ENCODE measurements around the gene LMF2. TPM values are rescaled to one million over a fixed set of nuclear protein-coding genes. Genes with fewer than 3 reads are reported as not detected.

Gene LMF2
- total and polyA plus RNA-seq, 4 donors: 20.0 to 123 (median 53.9) TPM

Other genes starting within 250 kb of the LMF2 start
- gene MAPK12, start 246.0 kb downstream of the LMF2 start, total RNA-seq: 10 to 100 TPM in 1 of 2 donors, 1 to 10 TPM in 1; 9.2 to 22.9 TPM
- 10 to 100 TPM in 1 of 2 donors, 1 to 10 TPM in 1; 1.6 to 19.0 TPM for gene MAPK12, start 246.0 kb downstream of the LMF2 start, polyA plus RNA-seq
- gene MAPK11, start 237.3 kb downstream of the LMF2 start, total RNA-seq: 10 to 100 TPM; 10.7 to 23.2 TPM
- 10 to 100 TPM in 1 of 2 donors, under 1 TPM in 1; 0.13 to 14.9 TPM for gene MAPK11, start 237.3 kb downstream of the LMF2 start, polyA plus RNA-seq
- gene PLXNB2, start 200.1 kb downstream of the LMF2 start, total RNA-seq: 100 to 1,000 TPM; 139 to 210 TPM
- 100 to 1,000 TPM in 1 of 2 donors, 10 to 100 TPM in 1; 46.0 to 214 TPM for gene PLXNB2, start 200.1 kb downstream of the LMF2 start, polyA plus RNA-seq
- 1 to 10 TPM; 2.3 to 7.0 TPM for gene DENND6B, start 180.7 kb downstream of the LMF2 start, total RNA-seq
- gene DENND6B, start 180.7 kb downstream of the LMF2 start, polyA plus RNA-seq: 1 to 10 TPM in 1 of 2 donors, under 1 TPM in 1; 0.25 to 7.5 TPM
- 10 to 100 TPM; 45.2 to 46.7 TPM for gene PPP6R2, start 164.4 kb downstream of the LMF2 start, total RNA-seq
- gene PPP6R2, start 164.4 kb downstream of the LMF2 start, polyA plus RNA-seq: 10 to 100 TPM; 14.1 to 62.5 TPM
- 10 to 100 TPM; 65.3 to 77.9 TPM for gene SBF1, start 32.7 kb downstream of the LMF2 start, total RNA-seq
- 10 to 100 TPM; 17.8 to 49.8 TPM for gene SBF1, start 32.7 kb downstream of the LMF2 start, polyA plus RNA-seq
- gene ADM2, start 26.2 kb downstream of the LMF2 start, total RNA-seq: under 1 TPM; 0.26 to 0.54 TPM
- gene ADM2, start 26.2 kb downstream of the LMF2 start, polyA plus RNA-seq: under 1 TPM in 1 of 2 donors, not detected in 1; 0.50 TPM
- not detected for gene MIOX, start 20.8 kb downstream of the LMF2 start, total RNA-seq
- gene MIOX, start 20.8 kb downstream of the LMF2 start, polyA plus RNA-seq: not detected
- 10 to 100 TPM; 31.6 to 35.5 TPM for gene NCAPH2, start 522 bp upstream of the LMF2 start, total RNA-seq
- 10 to 100 TPM; 18.2 to 67.4 TPM for gene NCAPH2, start 522 bp upstream of the LMF2 start, polyA plus RNA-seq
- 1 to 10 TPM; 4.7 to 5.1 TPM for gene SCO2, start 17.9 kb upstream of the LMF2 start, total RNA-seq
- gene SCO2, start 17.9 kb upstream of the LMF2 start, polyA plus RNA-seq: 10 to 100 TPM in 1 of 2 donors, not detected in 1; 11.6 TPM
- 10 to 100 TPM; 68.3 to 99.2 TPM for gene TYMP, start 22.3 kb upstream of the LMF2 start, total RNA-seq
- gene TYMP, start 22.3 kb upstream of the LMF2 start, polyA plus RNA-seq: 10 to 100 TPM; 37.7 to 47.1 TPM
- gene KLHDC7B, start 38.2 kb upstream of the LMF2 start, total RNA-seq: under 1 TPM; 0.29 to 0.63 TPM
- not detected for gene KLHDC7B, start 38.2 kb upstream of the LMF2 start, polyA plus RNA-seq
- not detected for gene SYCE3, start 55.2 kb upstream of the LMF2 start, total RNA-seq
- gene SYCE3, start 55.2 kb upstream of the LMF2 start, polyA plus RNA-seq: 1 to 10 TPM in 1 of 2 donors, not detected in 1; 1.5 TPM
- gene CPT1B, start 70.7 kb upstream of the LMF2 start, total RNA-seq: 10 to 100 TPM in 1 of 2 donors, 1 to 10 TPM in 1; 3.2 to 11.5 TPM
- gene CPT1B, start 70.7 kb upstream of the LMF2 start, polyA plus RNA-seq: 1 to 10 TPM; 3.9 to 6.4 TPM
- 10 to 100 TPM; 36.5 to 78.8 TPM for gene CHKB, start 75.1 kb upstream of the LMF2 start, total RNA-seq
- gene CHKB, start 75.1 kb upstream of the LMF2 start, polyA plus RNA-seq: 100 to 1,000 TPM in 1 of 2 donors, 10 to 100 TPM in 1; 28.4 to 544 TPM
- gene MAPK8IP2, start 93.1 kb upstream of the LMF2 start, total RNA-seq: under 1 TPM; 0.24 to 0.26 TPM
- under 1 TPM; under 0.01 to 0.15 TPM for gene MAPK8IP2, start 93.1 kb upstream of the LMF2 start, polyA plus RNA-seq
- gene ARSA, start 120.5 kb upstream of the LMF2 start, total RNA-seq: 10 to 100 TPM; 31.4 to 53.5 TPM
- gene ARSA, start 120.5 kb upstream of the LMF2 start, polyA plus RNA-seq: 100 to 1,000 TPM in 1 of 2 donors, 10 to 100 TPM in 1; 15.7 to 120 TPM
- 10 to 100 TPM; 48.6 to 62.9 TPM for gene SHANK3, start 165.1 kb upstream of the LMF2 start, total RNA-seq
- gene SHANK3, start 165.1 kb upstream of the LMF2 start, polyA plus RNA-seq: 1 to 10 TPM in 1 of 2 donors, under 1 TPM in 1; 0.63 to 3.2 TPM
- 1 to 10 TPM; 1.6 to 1.8 TPM for gene ACR, start 230.5 kb upstream of the LMF2 start, total RNA-seq
- not detected for gene ACR, start 230.5 kb upstream of the LMF2 start, polyA plus RNA-seq

Data from aorta (tissue), 4 donors.